SK-N-SH treated with all-trans-retinoic acid at 6 μM for 48 hours (cell line): ENCODE data around the gene REC114.

Source experiments
- ATAC-seq: fragments of 200-7000 bp; cut with Tn5 transposase; 3 replicates; pipeline ENCODE4 v1.9.1; 2020; ENCODE audit warnings: mild to moderate bottlenecking, moderate library complexity
- ARNTL ChIP-seq: fragments of 450-650 bp; formaldehyde crosslinking; IDR thresholded peaks from 2 replicates; pipeline ENCODE4 v1.5.0; 2020; ENCODE audit warnings: low read depth, mild to moderate bottlenecking, moderate library complexity, borderline replicate concordance
- BACH2 ChIP-seq: fragments of 250-450 bp; sonication (Bioruptor Pico); IDR thresholded peaks from 2 replicates; pipeline ENCODE4 v1.9.0; 2021; ENCODE audit warnings: mild to moderate bottlenecking, borderline replicate concordance
- CREB5 ChIP-seq: fragments of 250-450 bp; sonication (Bioruptor Pico); IDR thresholded peaks from 2 replicates; pipeline ENCODE4 v1.5.1; 2020; ENCODE audit warnings: low read depth, mild to moderate bottlenecking, moderate library complexity
- CSDC2 ChIP-seq: fragments of 250-450 bp; sonication (Bioruptor Pico); IDR thresholded peaks from 2 replicates; pipeline ENCODE4 v1.5.0; 2020; ENCODE audit warnings: mild to moderate bottlenecking, moderate library complexity
- CSRNP3 ChIP-seq: fragments of 250-450 bp; sonication (Bioruptor Pico); IDR thresholded peaks from 2 replicates; pipeline ENCODE4 v1.5.1; 2021; ENCODE audit warnings: mild to moderate bottlenecking, moderate library complexity
- ESRRG ChIP-seq: fragments of 250-450 bp; sonication (Bioruptor Pico); IDR thresholded peaks from 2 replicates; pipeline ENCODE4 v1.6.1; 2021; ENCODE audit warnings: mild to moderate bottlenecking
- GLIS3 ChIP-seq: fragments of 250-450 bp; sonication (Bioruptor Pico); IDR thresholded peaks from 2 replicates; pipeline ENCODE4 v1.5.0; 2020; ENCODE audit warnings: mild to moderate bottlenecking, moderate library complexity
- ISL1 ChIP-seq: fragments of 250-450 bp; sonication (Bioruptor Pico); IDR thresholded peaks from 2 replicates; pipeline ENCODE4 v2.1.2; 2022; ENCODE audit warnings: mild to moderate bottlenecking, moderate library complexity
- OSR1 ChIP-seq: fragments of 250-450 bp; sonication (Bioruptor Pico); IDR thresholded peaks from 2 replicates; pipeline ENCODE4 v1.8.0; 2022; ENCODE audit warnings: moderate library complexity, mild to moderate bottlenecking, inconsistent platforms
- PATZ1 ChIP-seq: fragments of 250-450 bp; sonication (Bioruptor Pico); IDR thresholded peaks from 2 replicates; pipeline ENCODE4 v1.8.0; 2020; ENCODE audit warnings: mild to moderate bottlenecking, moderate library complexity, borderline replicate concordance
- POU6F1 ChIP-seq: fragments of 250-450 bp; sonication (Bioruptor Pico); IDR thresholded peaks from 2 replicates; pipeline ENCODE4 v1.8.0; 2021; ENCODE audit warnings: low read depth, mild to moderate bottlenecking, moderate library complexity, borderline replicate concordance
- PPARA ChIP-seq: fragments of 250-450 bp; sonication (Bioruptor Pico); IDR thresholded peaks from 2 replicates; pipeline ENCODE4 v1.5.0; 2020; ENCODE audit warnings: mild to moderate bottlenecking, borderline replicate concordance
- RARB ChIP-seq: fragments of 250-450 bp; sonication (Bioruptor Pico); IDR thresholded peaks from 2 replicates; pipeline ENCODE4 v1.8.0; 2021; ENCODE audit warnings: mild to moderate bottlenecking, moderate library complexity
- SNAI2 ChIP-seq: fragments of 250-450 bp; sonication (Bioruptor Pico); IDR thresholded peaks from 2 replicates; pipeline ENCODE4 v1.5.0; 2020; ENCODE audit warnings: mild to moderate bottlenecking, moderate library complexity
- TCF4 ChIP-seq: fragments of 250-450 bp; sonication (Bioruptor Pico); IDR thresholded peaks from 2 replicates; pipeline ENCODE4 v1.8.0; 2021; ENCODE audit warnings: mild to moderate bottlenecking, moderate library complexity, borderline replicate concordance
- TOX ChIP-seq: fragments of 250-450 bp; sonication (Bioruptor Pico); IDR thresholded peaks from 2 replicates; pipeline ENCODE4 v1.8.0; 2021; ENCODE audit warnings: mild to moderate bottlenecking, moderate library complexity, borderline replicate concordance
- TSHZ2 ChIP-seq: fragments of 250-450 bp; sonication (Bioruptor Pico); IDR thresholded peaks from 2 replicates; pipeline ENCODE4 v1.5.0; 2020; ENCODE audit warnings: mild to moderate bottlenecking, moderate library complexity
- ZC3H10 ChIP-seq: fragments of 250-450 bp; sonication (Bioruptor Pico); IDR thresholded peaks from 2 replicates; pipeline ENCODE4 v1.5.1; 2021; ENCODE audit warnings: mild to moderate bottlenecking, moderate library complexity
- ZFP3 ChIP-seq: fragments of 250-450 bp; sonication (Bioruptor Pico); IDR thresholded peaks from 2 replicates; pipeline ENCODE4 v1.5.0; 2020; ENCODE audit warnings: mild to moderate bottlenecking, moderate library complexity
- ZFP30 ChIP-seq: fragments of 450-650 bp; formaldehyde crosslinking; IDR thresholded peaks from 2 replicates; pipeline ENCODE4 v1.5.0; 2022; ENCODE audit warnings: mild to moderate bottlenecking, moderate library complexity
- ZNF565 ChIP-seq: fragments of 450-650 bp; formaldehyde crosslinking; conservative IDR thresholded peaks from 2 replicates; pipeline ENCODE4 v1.5.0; 2020; ENCODE audit warnings: low read depth, mild to moderate bottlenecking, moderate library complexity
- ZNF70 ChIP-seq: fragments of 450-650 bp; formaldehyde crosslinking; IDR thresholded peaks from 2 replicates; pipeline ENCODE4 v1.5.0; 2020; ENCODE audit warnings: mild to moderate bottlenecking, moderate library complexity
- ZNF8 ChIP-seq: fragments of 450-650 bp; formaldehyde crosslinking; IDR thresholded peaks from 2 replicates; pipeline ENCODE4 v1.5.0; 2020; ENCODE audit warnings: mild to moderate bottlenecking, moderate library complexity

REC114 gene

GRCh38 chr15:73414876-73415275 lies 28.1 kb upstream of the REC114 start (continued):
- TF ChIP-seq CSRNP3 (CRISPR knock-in tag) = no peak
- TF ChIP-seq, all 23 proteins: peak for 0

- TF ChIP-seq PPARA (CRISPR knock-in tag) = no peak
- TF ChIP-seq ESRRG (CRISPR knock-in tag) = no peak
- TF ChIP-seq TOX (CRISPR knock-in tag) = no peak
- TF ChIP-seq POU6F1 (CRISPR knock-in tag) = no peak
- no peak for TF ChIP-seq TCF4
- no peak for TF ChIP-seq SNAI2
- no peak for TF ChIP-seq BACH2
- no peak for TF ChIP-seq ZFP3 (CRISPR knock-in tag)
- no peak for TF ChIP-seq OSR1 (CRISPR knock-in tag)
- TF ChIP-seq ZNF565 = no peak
- TF ChIP-seq CREB5 (CRISPR knock-in tag) = no peak
- no peak for TF ChIP-seq PATZ1 (CRISPR knock-in tag)
- no peak for TF ChIP-seq ZNF70 (CRISPR knock-in tag)
- no peak for TF ChIP-seq TSHZ2 (CRISPR knock-in tag)
- TF ChIP-seq CSRNP3 (CRISPR knock-in tag) = no peak
- TF ChIP-seq ISL1 (CRISPR knock-in tag) = no peak
- TF ChIP-seq GLIS3 (CRISPR knock-in tag) = no peak
- TF ChIP-seq ZC3H10 (CRISPR knock-in tag) = no peak
- no peak for TF ChIP-seq ZFP30
- no peak for ATAC-seq
Observed at GRCh38 chr15:73424506-73424905, 18.5 kb upstream of the REC114 start.

- no peak for ATAC-seq
- TF ChIP-seq TOX (CRISPR knock-in tag) (no peak), ZFP3 (CRISPR knock-in tag) (no peak), PPARA (CRISPR knock-in tag) (no peak), RARB (CRISPR knock-in tag) (no peak), CREB5 (CRISPR knock-in tag) (no peak), CSDC2 (CRISPR knock-in tag) (no peak), GLIS3 (CRISPR knock-in tag) (no peak), ZNF8 (CRISPR knock-in tag) (no peak), BACH2 (no peak), TSHZ2 (CRISPR knock-in tag) (no peak), ARNTL (CRISPR knock-in tag) (no peak), ZC3H10 (CRISPR knock-in tag) (no peak)
Observed at GRCh38 chr15:73425510-73425909, 17.5 kb upstream of the REC114 start.
